NCI-H526 (cell line): ENCODE results near the gene RAB27B.

Experiments used
- DNase-seq, 2 experiments: peaks; one replicate each; lab custom pipeline; 2025; lab: John Stamatoyannopoulos, UW

The RAB27B gene

DNA sequence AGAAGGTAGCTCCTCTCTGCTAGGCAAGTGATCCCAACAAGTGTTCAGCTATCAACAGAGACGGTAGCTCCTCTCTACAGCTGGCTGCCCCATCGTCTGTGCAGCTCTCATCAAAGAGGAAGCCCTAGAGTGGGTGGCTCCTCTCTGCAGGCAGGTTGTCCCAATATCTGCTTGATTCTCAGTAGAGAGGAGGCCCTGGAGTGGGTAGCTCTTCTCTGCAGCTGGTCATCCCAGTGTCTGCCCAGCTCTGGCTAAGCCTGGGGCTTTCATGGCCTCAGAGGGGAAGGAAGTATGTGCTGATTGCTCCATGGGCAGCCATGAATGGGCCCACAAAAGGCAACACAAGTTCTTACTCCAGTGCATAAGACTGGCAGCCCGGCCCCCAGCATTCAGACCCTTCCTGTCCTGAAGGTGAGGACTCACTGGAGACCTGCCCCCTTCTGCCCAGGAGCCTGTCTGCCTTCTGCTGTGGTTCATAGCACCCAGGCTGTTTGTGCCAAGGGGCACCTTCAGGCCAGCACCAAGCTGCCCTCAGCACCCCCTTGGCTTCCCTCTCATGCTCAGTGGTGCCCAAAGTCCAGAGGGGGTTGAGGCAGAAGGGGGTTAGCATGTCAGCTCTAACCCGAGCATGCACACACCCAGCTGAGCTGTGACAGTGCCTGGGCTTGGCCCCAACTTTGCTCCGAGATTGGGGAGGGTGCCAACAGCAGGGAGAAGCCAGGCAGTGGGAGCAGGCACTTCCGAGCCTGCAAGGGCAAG lies 82.1 kb downstream of the RAB27B start:
- no peak for DNase-seq

DNA sequence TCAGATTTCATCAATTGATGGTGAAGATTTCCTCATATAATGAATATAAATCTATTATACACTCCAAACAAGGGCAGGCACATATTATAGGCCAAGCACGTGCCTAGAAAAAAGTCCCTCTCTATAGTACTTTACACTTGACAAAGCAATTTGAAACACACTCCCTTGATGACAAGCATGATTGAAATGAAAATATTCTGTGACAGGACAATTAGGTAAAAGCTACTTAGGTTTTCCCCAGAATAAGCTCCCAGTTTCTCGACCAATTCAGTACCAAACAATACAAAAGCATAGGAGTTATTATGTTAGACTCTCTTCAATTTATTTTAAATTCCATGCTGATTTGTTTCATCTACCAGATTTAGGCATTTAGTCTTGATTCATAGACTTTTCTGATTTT lies 83.3 kb downstream of the RAB27B start:
- DNase-seq = no peak

DNA sequence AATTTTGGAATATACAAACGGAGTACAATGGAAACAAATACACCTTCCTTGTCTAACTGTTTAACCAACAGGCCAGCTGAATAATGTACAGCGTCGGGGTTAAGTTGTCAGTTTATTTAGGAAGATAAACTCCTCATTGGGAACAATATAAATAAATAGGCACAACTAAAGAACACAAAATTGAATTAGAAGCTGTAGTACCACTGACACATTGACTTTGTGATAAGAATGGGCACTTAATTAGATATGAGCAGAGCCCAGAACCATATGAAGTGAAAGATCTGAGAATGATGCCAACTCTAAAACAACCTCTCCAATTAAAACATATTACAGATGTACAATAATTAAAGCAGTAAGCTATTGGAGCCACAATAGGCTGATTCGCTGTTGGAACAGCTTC lies 86.5 kb downstream of the RAB27B start:
- no peak for DNase-seq

DNA sequence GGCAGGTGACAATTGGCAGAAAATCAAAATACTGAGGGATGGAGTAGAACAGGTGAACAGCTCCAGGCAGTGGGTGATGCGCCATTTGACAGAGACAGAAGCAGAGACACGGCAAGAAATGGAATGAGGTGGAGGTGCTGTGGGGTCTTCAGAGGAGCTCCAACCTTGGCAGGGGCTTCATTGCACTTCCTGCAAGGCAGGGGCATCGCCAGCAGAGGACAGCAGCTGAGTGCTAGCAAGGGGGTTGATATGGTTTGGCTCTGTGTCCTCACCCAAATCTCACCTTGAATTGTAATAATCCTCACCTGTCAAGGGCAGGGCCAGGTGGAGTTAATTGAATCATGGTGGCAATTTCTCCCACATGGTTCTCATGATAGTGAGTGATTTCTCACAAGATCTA lies 88.2 kb downstream of the RAB27B start:
- no peak for DNase-seq

DNA sequence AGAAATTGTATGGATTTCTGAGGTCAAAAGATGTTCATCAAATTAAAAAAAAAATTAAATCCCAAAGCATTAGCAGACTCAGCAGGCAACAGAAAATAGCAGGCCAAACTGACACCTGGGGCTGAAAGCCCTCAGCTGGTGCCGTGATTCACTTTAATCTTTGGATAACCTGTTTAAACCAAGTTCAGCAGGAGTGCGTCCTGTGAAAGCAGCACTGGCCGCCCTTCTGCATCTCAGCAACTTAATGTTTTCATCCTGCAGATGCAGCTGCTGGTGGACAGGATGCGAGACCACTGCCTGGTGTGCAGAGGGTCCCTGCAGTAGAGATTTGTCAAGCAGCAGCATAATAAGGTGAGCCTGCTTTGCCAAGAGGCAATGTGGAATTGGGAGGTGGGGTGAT lies 89.8 kb downstream of the RAB27B start:
- no peak for DNase-seq

DNA sequence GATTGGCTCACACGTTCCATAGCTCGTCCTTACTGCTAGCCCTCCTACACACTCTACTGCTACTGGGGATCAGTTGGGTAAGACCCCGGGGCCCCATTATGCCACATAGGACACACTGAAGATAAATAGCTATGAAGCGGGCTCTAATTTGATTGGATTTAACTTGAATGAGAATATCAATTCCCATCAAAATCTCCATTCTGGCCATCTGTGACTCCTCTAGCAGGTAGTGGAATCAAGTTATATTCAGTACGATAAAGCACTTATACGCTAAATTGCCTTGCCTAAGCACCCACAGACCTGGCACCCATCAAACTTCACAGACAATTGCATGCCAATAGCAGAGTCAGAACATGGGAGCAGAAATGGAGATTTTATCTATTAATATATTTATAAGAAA lies 91.1 kb downstream of the RAB27B start:
- no peak for DNase-seq

DNA sequence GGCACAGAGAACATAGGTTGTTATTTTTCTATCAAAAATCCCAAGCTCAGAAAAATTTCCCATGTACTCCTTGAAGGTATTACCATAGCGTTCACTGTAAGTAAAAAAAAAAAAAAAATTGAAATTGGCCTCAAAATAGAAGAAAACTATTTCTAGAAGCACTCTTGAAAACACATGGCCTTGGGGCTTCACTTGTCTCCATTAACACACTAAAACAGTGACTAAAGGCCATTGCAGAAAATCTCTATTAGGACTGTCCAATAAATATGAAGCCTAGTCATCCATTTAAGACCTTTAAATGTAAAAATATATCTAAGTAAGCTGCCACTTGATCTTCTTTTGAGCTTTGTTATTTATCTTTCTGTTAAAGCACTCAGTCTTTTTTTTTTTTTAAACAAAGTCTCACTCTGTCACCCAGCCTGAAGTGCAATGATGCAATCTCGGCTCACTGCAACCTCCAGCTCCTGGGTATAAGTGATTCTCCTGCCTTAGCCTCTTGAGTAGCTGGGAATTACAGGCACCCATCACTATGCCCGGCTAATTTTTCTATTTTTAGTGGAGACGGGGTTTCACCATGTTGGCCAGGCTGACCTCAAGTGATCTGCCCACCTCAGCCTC lies 95.2 kb downstream of the RAB27B start:
- DNase-seq = no peak

DNA sequence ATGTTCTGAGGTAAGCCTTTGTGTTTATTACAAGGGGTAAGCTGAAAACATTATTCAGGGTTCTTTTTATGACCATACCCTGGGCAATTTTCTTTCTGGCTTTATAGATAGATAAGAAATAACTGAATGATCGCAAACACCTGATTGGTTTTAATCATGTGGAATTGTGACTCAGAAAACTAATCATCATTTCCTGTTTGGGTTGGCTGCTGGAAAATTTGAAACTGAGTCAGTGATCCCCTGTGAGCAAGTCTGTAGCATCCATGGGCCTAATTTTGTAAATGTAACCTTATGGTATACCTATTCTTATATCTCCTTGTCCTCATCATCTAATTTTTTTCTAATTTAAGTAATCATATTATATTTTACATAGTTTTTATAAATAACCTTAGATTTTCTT lies 96.7 kb downstream of the RAB27B start:
- DNase-seq = no peak

DNA sequence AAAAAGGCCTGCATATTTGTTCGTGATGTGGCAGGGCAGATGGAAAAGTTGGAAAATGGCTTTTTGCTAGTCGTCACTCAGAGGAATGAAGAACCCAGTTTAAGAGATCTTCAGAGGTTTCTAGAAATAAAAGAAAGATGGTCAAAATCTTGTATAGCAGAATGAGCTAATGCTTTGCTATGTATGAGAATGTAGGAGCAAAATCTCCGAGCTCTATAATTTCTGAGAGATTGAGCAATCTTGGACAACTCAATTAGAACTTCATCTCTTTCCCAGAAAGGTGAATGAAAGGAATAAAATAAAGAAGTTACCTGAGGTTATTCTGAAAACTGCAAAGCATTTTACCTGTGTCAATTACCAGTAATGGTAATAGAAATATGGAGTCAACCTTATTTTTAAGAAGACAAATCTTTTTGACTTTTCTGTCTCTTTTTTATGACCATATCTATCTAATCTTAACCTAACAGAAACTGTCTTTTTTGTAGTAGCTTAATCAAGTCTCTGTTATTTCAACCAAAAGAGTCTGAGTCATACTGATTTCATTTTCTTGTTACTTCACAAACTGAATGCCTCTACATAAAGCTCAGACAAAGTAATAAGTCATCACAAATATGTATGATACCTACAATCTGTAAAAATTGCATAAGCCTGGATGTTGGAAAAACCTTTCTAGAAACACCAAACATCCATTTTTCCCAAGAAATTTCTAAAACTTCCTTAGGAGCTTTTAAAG lies 98.5 kb downstream of the RAB27B start:
- no peak for DNase-seq

DNA sequence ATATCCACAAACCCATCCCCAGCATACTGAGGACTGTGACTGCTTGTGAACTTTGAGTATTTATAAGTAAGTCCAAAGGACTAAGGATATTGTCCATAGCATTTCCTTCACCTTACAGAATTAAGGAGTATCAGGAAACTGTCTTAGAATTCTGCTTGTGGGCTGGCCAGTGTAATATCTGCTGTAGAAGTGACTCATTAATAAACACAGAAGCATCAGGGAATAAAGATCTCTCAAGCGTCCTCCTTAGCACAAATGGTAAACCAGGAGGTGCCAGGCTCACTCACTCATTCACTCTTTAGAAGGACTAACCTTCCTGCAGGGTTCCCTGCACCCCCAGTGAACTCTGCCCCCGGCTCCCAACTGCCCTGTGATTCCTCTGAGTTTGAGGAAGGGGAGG lies 100.0 kb downstream of the RAB27B start:
- no peak for DNase-seq

DNA sequence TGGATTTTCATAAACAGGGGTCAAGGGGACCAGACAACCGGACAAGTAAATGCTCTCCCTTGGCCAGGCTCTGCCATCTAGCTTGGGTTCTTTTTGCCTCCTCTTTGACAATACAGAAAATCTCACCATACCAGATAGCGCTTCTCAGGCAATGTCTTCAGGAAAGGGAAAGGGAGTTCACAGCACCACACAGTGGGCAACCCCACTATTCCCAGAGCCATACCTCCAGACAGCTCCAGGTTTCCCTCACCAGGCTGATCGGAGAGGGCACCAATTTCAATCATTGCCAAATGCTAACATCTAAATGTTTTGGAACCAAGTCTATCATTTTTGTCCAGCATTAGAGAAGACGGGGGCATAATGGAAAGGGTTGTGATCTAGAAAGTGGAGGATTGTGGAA lies 102.9 kb downstream of the RAB27B start:
- peak in 1 of 2 experiments; percentile 5 for DNase-seq

DNA sequence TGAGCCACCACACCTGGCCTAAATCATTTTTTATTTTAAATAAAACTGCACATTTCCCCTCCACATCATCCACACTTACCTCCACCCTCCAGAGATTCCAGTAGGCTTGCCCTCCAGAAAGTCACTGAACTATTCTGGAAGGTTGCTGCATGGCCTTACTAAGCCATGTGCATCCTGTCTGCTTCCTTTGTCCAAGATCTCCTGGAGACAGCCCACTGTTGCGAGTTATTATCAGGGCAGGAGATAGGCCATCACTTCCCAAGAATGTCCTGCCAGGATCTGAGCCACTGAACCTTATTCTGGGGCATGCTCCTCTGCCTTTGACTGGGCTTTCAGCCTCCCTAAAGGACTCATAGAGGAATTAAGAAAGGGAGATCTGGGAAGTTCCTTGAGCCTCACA lies 104.2 kb downstream of the RAB27B start:
- no peak for DNase-seq

DNA sequence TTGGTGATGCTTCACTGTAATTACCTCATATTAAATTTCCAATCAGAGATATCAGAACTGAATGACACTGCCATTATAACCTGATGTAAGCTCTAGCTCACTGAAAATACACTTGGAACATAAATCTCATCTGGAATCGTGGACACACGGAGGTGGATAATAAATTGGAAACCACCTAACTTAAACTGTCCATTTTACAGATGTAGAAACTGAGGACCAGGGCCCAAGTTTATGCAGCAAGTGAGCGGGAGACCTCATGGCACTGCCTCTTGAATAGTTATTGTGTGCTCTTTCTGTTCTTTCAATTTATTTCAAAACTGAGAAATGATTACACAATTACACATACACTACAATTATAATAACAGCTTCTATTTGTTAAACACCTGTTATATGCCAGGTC lies 110.2 kb downstream of the RAB27B start:
- no peak for DNase-seq

DNA sequence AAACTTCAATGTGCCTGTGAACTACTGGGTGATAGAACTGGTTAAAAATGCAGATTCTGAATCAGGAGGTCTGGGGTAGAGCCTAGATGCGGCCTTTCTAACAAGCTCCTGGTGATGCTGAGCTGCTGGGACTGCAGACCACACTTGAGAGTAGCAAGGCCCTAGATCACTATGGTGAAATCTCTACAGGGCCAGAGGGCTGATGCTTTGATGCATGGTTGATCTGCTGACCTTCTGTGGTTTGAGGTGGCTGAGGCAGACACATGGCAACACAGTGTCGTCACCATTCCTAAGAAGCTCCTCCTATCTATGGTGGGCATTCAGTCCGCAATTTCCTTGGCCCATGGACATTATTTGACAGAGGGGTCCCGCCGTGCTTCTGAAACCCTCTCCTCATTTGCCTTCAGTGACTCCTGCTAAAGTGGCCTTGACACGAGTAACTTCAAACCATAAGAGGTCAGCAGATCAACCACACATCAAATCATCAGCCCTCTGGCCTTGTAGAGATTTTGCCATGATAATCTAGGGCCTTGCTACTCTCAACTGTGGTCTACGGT lies 111.2 kb downstream of the RAB27B start:
- no peak for DNase-seq

DNA sequence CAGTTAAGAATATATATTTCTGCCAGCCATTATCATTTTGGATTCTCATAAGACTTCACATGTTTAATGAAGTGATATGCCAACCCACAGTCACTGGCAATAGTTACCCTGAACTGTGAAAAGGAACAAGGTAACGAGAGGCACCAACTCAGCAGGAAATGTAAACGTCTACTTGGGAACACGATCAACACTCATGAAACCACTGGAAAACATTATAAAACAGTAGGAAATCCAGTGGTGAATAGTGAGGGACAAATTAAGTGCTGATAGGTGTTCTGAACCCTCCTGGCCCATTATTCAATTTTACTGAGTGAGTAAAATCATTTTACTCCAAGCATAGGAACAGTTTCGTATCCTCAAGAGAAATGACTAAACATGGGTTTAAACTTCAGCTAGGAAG lies 113.9 kb downstream of the RAB27B start:
- DNase-seq = no peak

DNA sequence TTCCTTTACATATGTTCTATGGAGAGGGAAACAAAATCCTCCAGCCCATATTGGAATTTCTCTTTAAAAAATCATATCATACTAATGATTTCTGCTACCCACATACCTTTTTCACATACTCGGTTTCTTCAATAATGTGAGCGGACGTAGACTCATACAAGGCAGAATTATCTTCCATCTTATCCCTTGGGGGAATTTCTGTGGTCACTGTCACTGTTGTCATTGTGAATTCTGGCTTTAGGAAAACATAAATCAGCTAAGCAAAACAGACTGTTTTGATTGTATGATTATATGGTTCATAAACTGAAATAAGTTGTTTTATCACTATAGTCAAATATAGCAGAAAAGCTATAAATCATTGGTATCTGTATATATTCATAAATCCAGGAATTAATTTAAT lies 114.3 kb downstream of the RAB27B start:
- DNase-seq = no peak
